HL-60/S4 treated with phorbol 12-myristate 13-acetate at 8.2 ng/mL for 4 days and 3 days (cell line): ENCODE data around the gene NEDD4L.
"Not testable (repeated sequence)": the region's sequence is repeated elsewhere in the genome, so short reads cannot be mapped to it uniquely, and the experiment has no call there.

ENCODE experiments used
- in situ Hi-C: fragments of 300-500 bp; cut with MboI; formaldehyde crosslinking; loops from 2 replicates; pipeline ENCODE4 v1.15.0; 2022; ENCODE audit warnings: low sequenced_read_pairs

NEDD4L gene

DNA sequence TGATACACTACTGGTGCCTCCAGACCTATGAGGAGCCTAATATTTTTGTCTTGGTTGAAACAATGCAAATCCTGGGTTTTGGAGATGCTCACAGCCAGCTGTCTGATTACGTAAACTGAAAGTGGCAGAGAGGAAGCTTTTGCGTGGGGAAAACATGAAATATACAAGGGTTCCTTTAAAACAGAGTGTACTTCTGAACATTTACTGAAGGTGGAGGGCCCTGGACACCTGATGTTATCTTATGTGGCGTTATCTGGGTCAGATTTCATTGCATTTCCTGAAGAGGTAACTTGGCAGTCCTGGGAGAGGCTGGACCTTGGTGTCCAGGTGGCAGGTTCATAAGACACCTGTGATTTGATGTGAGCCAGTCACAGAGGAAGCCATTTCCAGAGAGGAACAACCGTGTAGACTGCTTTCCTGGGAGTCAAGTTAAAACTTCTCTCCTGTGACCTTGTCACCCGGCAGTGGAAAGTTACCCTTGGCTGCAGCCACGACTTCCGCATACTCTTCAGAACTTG is 105.0 kb downstream of the NEDD4L start:
- in situ Hi-C loops, result no loop called here

DNA sequence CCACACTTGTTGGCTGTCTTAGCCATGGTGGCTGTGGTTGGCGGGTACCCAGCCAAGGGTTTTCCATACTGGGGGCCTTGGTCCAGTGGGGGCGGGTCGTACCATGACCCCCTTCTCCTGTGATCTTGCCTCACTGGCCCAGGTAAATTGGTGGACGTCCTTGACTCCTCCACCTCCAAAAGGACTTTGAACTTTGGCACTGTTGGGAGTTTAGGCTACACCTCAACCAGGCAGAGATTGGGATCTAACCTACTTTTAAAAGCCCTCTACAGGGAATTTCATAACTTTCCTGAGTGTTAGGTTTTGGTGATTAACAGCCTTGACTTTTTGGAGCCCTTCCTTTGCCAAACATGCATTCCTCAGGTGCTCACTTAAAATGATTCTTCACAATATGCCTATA is 106.7 kb downstream of the NEDD4L start:
- in situ Hi-C loops, result no loop called here

DNA sequence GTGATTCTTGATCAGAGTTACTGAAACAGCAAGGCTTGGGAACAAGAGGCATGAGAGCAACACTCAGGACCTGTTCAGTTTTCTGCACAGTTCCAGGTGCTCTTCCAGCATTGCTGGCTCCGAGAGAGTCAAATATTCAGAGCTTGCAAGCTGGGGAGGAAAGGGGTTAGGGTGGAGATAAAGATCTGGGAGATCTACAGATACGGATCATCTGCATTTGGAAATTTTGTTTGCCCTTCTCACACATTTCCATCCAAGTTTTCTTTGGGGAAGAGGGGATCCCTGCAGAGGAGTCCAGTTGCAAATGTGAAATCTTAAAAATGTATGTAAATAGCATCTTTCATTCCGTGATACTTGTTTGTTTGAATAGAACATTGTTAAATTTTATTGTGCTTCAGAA is 108.2 kb downstream of the NEDD4L start:
- in situ Hi-C loops, result no loop called here

DNA sequence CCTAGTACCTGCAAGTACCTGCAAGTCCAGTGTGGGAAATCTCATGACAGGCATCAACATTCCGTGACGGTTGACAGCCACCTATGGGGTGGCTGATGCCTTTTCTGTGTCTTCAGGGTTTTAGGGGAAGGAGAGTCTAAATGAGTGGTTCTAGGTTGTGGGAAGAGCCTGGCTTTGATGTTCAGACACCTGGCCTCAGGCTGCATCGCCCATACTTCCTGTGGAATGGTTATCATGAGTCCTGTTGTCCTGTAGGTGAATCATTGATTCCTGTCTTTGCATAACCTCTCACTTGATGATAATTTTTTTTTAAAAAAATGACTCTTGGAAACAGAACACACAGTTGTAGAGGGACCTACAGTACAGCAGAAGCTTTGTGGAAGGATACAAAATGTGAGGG is 108.9 kb downstream of the NEDD4L start:
- in situ Hi-C loops, result no loop called here

DNA sequence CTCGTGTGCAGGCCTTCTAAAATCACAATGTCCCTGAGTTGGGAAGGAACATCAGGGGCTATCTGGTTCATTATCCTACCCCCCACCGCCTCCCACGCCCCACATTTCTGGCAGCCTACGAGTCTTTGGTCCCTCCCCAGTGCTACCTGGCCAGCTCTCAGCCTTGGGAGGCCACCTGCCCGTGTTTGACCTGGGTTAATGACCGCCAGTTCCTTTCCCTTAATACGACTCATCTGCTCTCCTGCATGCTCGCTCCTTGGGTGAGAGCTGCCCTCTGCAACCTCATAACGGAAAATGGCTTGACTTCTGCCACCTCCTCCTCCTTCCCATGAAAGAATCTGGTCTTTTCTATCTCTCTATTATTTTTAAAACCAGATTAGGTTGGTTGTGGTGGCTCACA is 112.5 kb downstream of the NEDD4L start:
- in situ Hi-C loops, result no loop called here

DNA sequence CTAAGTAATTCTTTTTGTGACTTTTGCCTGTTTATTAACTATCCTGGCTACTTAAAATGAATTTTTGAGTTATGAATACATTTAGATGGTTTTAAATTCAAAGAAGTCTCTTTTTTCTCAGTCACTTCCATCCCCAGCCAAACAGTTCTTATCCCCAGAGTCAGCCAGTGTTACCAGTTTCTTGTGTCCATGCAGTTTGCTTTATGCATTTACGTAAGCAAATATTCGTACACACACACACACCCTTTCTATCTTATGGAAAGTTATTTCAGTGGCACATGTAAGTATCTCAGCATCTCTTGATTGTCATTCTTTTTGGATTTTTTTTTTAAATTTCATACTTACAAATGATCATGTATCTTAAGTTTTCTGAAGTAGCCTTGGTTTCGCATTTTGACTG is 113.2 kb downstream of the NEDD4L start:
- in situ Hi-C loops, result no loop called here

DNA sequence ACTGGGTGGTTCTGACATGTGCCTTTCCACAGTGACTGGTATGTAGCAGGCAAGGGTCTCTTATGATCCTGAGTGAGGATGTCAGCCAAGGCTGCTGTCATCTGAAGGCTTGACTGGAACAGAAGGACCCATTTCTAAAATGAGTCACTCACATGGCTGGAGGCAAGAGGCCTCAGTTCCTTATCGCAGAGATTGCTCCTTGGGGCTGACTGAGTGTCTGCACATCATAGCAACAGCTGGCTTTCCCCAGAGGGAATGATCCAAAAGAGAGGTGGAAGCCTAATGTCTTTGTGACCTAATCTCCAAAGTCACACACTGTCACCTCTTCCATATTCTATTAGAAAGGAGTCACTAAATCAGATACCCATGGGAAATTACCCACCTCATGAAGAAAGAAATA is 114.0 kb downstream of the NEDD4L start:
- in situ Hi-C loops, result no loop called here

DNA sequence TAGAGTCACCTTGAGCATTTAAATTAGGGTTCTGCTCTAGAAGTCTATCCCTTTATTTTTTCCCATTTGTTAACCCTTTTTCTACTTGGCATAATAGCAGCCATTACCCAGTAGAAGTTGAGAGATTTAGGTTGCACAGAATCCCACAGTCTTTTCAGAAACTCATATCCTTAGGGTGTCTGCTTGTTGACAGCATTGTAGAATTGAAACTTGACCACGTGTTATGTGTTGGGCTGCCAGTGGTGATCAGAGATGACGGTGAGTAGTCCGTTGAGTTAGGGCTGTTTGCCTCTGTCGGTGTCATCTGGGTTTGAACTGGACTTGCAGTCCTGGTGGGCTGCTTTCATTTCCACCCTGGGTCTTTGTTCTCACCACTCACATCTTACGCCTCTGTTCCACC is 114.4 kb downstream of the NEDD4L start:
- in situ Hi-C loops, result no loop called here

DNA sequence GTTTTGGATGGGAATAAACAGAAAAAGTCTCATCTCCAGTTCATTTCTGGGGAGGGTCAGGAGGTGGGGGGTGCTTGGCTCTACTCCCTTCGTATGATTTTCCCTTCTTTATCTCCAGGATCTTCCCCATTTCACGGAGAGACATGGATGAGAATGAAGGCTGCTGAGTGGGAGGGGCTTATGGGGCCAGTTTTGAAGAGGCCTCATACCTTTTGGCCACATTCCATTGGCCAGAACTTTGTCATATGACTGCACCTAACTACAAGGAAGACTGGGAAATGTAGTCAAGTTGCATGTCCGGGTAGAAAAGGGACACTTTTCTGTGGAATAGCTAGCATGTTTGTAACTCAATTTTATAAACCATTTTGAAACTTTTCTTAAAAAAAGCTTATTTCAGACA is 117.6 kb downstream of the NEDD4L start:
- in situ Hi-C loops, result no loop called here

DNA sequence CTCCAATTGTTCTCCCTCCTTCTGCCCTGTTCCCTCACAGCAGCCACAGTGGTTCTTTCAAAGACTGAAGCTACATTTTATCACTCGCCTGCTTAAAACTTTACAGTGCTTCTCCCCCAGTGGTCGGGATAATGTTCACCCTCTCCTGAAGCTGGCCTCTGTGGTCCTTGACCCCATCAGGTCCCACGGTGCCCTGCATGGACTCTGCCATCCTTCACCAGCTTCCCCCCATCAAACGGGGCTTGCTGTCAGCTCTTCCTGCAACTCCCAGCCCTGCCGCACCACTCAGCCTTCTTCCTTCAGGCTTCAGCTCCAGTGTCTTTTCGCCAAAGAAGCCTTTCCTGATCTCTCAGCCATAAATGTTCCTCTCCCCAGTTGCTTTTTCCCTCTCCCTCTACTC is 118.1 kb downstream of the NEDD4L start:
- in situ Hi-C loops, result no loop called here

DNA sequence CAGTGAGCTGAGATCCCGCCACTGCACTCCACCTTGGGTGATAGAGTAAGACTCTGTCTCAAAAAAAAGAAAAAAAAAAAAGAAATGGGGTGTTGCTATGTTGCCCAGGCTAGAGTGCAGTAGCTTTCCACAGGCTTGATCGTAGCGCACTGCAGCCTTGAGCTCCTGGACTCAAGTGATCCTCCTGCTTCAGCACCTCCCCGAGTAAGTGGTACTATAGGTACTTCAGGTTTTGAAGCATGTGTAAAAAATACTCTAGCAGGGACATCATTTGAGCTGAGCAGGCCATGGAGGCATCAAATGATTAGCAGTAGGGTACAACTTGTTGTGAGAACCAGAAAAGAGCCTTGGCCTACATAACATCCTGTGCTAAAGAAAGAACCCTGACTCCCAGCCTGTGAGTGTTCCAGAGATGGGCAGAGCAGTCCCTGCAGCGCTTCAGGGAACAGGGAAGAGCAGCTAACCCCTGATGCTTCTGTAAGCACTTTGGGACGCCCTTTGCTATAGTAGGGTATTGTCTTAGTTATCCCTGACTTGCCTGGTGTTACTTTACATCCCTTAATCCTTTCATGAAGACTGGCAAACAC is 119.1 kb downstream of the NEDD4L start:
- in situ Hi-C loops, result no loop called here

DNA sequence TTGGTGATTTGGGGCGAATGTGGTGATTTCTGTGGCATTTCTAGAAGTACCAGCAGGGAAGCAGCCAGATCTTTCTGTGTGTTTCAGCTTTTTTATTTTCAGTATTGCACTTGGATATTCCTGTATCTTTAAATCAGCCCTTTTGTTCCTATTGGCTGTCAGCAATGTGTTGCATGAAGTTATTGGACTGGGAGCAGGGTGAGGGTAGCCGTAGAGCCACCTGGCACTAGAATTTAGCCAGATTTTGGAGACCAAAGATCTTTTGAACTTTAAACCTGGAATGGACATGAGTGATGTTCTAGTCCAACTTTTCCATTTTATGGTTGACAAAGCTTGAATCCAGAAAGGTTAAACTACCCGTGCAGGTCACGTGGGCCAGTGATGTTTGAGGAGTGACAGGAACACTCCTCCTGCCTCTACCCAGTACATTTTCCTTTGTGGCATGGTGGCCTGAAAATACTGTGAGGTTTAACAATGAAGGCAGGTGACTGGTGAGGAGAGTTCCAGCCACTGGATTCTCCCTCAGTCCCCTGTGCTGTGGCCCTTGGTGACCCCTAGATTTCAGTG is 122.3 kb downstream of the NEDD4L start:
- in situ Hi-C loops, result no loop called here

DNA sequence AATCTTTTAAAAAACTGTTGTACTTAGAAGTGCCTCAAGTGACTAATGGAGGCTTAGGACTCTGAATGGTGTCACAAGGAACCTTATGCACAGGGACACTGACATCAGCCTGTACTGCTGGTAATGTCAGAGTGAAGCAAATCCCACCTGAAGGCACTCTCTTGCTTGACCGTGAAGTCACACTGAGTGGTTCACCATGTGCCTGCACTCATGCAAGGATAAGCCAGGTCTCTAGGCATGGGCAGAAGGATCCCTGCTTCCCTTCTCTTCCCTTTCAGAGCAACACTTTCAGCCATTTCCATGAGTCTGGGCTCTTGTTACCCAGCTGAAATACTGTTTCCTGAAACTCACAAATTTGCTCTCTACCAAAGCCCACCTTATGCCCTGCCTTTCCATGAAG is 123.0 kb downstream of the NEDD4L start:
- in situ Hi-C loops, result no loop called here

DNA sequence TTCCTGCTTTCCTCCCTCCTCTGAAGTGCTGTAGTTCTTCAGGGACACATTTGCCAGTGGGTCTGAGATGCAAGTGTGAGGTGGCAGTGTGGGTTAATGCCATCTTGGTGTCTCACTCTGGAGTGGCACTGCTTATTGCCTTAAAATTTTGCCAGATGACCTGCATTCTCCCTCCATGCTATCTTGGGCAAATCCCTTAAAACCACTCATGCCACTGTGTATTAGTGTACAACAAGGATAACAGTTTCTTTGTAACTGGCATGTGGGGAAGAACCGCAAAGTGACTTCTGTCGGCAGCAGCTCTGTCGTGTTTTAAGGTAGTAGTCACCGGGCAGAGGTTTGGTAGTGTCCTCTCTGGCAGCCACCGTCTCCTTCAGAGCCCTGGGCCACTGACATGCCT is 124.2 kb downstream of the NEDD4L start:
- in situ Hi-C loops, result no loop called here

DNA sequence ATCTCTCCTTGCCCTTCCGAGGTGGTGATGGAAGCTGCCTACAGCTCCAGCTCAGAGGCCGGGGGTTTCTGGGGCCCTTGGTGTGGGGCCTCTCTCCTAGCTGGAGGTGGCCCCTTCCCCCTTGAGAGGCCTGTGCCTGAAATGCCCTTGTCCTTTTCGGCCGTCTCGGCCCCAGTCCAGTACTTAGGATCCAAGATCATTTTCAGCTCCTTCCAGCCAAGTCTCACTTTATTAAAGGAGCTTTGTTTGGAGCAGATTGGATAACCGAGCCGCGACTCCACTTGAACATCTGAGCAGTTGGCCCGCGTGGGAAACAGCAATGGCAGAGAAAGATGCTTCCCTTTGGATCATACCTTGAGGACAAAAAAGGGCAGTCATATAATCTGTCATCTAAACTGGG is 125.0 kb downstream of the NEDD4L start:
- in situ Hi-C loops, result no loop called here

DNA sequence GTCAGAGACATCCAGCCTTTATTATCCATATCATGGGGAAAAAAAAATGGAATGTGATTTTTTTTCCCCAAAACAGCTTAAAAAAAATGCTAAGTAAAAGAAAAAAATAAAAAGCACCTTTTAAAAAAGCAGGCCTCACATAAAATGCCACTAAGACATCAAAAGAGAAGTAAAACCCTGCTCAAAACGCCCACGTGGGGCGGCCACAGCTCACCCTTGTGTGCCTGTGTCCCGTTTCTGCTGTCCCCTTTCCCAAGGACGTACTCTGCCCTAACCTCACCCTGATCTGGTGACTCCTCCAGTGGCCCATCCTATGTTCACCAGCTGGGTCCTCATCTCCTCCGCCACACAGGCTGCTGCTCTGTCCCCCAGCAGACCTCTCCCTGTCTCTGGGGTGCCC is 125.4 kb downstream of the NEDD4L start:
- in situ Hi-C loops, result no loop called here

DNA sequence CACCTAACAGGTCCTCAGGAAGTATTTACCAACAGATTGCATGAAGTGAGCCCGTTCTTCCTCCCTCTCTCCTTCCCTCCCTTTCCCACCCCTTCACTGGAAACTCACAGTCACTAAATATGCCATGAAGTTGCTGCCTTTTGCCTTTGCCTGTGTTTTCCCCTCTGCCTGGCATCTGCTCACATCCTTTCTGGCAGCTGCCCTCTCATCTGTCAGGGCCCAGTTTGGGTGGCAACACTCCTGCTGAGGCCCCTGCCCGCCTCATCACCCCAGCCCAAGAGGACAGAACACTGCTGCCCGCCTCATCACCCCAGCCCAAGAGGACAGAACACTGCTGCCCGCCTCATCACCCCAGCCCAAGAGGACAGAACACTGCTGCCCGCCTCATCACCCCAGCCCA is 126.0 kb downstream of the NEDD4L start:
- in situ Hi-C loops, result not testable (repeated sequence)

DNA sequence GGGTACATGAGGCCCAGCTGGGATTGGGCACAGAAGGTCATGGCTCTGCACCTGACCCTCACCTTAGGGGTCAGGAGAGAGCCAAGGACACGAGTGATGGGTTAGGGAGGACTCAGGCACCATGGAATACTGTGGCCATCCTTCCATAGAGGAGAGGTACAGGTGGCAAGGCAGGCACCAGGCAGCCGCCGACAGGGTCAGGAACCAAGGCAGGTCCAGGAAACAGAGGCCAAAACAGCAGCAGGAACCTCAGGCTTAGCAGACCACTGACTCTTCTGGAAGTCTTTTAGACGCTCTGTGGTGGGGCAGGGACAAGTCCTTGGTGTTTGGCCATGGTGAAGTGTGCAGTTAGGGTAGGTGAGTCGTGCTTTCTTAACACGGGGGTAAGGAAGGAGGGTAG is 128.0 kb downstream of the NEDD4L start:
- in situ Hi-C loops, result no loop called here

DNA sequence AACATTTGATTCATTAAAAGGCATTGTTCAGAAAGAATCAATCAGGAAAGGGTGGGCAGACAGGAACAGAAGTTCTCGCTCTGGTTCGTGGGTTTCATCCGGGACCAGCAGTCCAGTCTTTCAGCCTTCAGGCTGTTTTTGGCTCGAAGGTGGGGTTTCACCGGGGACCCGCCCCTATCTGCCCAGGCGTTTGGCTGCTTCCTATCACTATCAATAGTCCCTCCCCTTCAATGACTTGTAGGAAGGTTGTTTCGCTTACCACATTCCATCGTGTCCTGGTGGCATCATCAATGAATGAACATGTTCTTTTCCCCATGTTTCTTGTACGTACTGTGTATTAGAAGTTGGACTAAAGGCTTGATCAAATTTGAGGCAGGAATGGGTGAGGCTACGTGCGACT is 130.3 kb downstream of the NEDD4L start:
- in situ Hi-C loops, result no loop called here

DNA sequence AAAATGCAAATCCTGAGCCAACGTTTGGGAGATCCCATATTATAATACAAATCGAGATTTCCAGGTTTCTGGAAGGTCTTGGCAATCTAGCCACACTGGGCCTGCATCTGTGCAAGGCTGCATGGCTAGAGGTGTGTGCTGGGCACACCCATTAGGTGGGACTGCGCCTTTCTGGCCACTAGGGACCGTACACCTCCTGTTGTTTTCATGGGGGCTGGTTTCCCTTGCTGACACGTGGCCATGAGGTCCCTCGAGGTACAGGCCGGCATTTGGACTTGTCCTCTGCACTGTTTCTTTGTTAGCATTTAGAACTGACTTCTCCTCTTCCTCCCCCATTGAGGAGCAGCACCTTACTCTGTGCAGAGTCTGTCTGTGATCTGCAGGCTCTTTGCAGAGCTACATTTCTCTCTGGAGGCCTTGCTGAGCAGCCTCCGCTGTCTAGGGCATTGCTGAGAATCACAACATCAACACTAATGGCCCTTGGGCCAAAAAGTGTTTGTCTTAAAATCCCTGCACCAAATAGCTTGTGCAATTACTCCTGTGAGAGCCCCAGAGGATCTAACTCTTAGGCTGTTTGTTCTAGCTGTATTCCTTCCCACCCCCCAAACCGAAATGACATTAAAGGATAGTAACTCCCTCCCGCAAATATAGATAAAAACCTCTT is 131.2 kb downstream of the NEDD4L start:
- in situ Hi-C loops, result no loop called here

DNA sequence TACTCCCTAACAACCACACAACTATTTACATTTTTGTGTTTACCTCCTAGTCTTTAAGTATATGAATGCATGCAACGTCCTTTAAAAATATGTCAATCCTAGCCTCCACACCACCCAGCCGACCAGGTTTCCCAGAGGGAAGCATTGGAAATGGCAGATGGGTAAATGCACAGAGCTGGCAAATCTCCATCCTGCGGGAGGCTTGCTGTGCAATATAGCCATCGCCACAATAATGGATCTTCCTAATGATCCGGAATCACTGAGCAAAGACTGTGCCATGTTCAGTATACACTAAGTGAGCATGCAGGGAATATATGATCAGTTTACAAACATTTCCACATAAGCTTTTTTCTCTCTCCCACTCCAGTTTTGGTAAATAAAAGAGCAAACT is 131.8 kb downstream of the NEDD4L start:
- in situ Hi-C loops, result no loop called here

DNA sequence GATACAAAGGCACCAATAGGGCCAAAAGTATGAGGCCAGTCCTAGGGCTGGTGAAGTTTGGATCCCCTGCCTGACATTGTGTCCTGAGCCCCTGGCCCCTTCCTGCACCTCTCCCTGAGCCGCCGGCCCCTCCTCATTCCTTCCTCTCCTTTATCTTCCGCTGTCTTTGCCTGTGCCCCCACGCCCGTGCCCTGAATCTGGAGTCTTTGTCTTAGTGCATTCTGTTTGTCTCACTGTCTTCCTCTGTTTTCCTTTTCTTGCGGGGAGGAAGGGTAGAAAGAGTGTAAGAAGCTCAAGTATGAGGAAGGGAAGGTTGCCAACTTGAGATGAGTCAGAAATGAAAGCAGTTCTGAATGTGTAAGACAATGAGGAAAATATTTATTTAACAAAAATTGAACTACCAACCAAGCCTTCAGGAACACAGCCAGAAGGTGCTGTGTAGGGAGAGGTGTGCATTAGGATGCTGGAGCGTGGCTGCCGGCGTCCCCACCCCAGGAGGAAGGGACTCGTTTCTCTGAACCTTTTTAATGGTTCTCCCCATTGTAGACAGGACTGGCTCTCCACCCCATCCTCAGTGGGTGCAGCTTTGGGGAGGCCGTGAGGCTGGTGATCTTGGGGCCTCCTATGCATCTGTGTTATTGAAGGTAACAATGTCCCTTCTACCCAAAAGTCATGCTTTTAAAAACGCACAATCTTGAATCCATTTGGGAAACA is 133.1 kb downstream of the NEDD4L start:
- in situ Hi-C loops, result no loop called here
